ENCODE data around the gene KCNN4. TPM values are rescaled to one million over a fixed set of nuclear protein-coding genes. Genes with fewer than 3 reads are reported as not detected.
A peak's percentile ranks its signal among the peaks of the same experiment; 100 is the strongest.
"Not testable (repeated sequence)": the region's sequence is repeated elsewhere in the genome, so short reads cannot be mapped to it uniquely, and the experiment has no call there.

The KCNN4 gene
- total RNA-seq, 1 donor: 0.43 TPM

GRCh38 chr19:43766755-43767043 lies 14.1 kb downstream of the KCNN4 start:
- no peak overlapping the region for H3K4me3 ChIP-seq (ENCODE audit: low read depth, low read length)
- TF ChIP-seq, protein P1, sequence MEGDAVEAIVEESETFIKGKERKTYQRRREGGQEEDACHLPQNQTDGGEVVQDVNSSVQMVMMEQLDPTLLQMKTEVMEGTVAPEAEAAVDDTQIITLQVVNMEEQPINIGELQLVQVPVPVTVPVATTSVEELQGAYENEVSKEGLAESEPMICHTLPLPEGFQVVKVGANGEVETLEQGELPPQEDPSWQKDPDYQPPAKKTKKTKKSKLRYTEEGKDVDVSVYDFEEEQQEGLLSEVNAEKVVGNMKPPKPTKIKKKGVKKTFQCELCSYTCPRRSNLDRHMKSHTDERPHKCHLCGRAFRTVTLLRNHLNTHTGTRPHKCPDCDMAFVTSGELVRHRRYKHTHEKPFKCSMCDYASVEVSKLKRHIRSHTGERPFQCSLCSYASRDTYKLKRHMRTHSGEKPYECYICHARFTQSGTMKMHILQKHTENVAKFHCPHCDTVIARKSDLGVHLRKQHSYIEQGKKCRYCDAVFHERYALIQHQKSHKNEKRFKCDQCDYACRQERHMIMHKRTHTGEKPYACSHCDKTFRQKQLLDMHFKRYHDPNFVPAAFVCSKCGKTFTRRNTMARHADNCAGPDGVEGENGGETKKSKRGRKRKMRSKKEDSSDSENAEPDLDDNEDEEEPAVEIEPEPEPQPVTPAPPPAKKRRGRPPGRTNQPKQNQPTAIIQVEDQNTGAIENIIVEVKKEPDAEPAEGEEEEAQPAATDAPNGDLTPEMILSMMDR (IDR thresholded peaks at IDR 0.05; ENCODE audit: insufficient read depth, low read depth, low read length): no peak
- DNase-seq (ENCODE audit: low read depth): no peak

DNA sequence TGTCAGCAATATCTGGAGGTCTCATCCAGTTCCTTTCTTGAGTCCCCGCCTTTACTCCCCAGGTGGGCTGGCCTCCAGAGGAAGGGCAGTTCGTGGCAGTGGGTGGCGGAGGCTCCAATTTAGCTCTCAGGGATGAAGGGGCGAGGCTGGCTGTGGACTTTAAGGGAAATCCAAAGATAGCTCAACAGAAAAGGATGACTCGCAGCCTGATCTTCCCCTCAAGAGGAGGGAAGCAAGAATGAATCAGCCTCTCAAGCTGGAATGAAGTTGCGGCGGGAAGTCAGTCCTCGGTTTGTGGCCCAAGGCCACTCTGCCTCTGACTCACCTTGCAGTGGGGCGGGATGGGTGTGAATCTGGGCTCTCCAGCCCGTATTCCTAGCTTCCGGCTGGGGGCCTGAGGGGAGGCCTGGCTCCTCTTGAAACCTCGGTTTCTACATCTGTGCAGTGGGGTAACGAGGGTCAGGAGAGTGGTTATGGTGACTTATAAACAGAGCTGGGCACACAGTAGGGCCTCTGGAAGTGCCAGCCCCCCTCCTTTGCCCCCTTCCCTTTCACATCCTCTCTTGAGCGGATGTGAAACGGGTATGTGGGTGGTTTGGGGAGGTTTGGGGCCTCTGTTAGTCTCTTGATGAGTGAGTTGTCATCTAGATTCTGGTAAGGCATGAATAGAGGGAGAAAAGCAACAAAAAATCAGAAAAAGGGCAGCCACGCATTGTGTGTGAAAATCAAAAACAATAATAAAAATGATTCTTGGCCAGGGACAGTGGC lies 15.5 kb downstream of the KCNN4 start:
- TF ChIP-seq, protein P1 (IDR thresholded peaks at IDR 0.05; ENCODE audit: insufficient read depth, low read depth, low read length): no peak
- DNase-seq (ENCODE audit: low read depth): peak; percentile 80
- H3K4me3 ChIP-seq (ENCODE audit: low read depth, low read length): no peak overlapping the region

- not testable (repeated sequence) for DNase-seq (ENCODE audit: low read depth); H3K4me3 ChIP-seq (ENCODE audit: low read depth, low read length)
Measured at GRCh38 chr19:43764684-43765083, 16.1 kb downstream of the KCNN4 start.

- no peak overlapping the region for H3K4me3 ChIP-seq (ENCODE audit: low read depth, low read length)
- DNase-seq (ENCODE audit: low read depth): no peak
- TF ChIP-seq, protein P1 (IDR thresholded peaks at IDR 0.05; ENCODE audit: insufficient read depth, low read depth, low read length): no peak
Measured at GRCh38 chr19:43763473-43763939, 17.3 kb downstream of the KCNN4 start.

- H3K4me3 ChIP-seq (ENCODE audit: low read depth, low read length): no peak overlapping the region
- TF ChIP-seq, protein P1 (IDR thresholded peaks at IDR 0.05; ENCODE audit: insufficient read depth, low read depth, low read length): no peak
- no peak for DNase-seq (ENCODE audit: low read depth)
Measured at GRCh38 chr19:43762814-43763213, 18.0 kb downstream of the KCNN4 start.

DNA sequence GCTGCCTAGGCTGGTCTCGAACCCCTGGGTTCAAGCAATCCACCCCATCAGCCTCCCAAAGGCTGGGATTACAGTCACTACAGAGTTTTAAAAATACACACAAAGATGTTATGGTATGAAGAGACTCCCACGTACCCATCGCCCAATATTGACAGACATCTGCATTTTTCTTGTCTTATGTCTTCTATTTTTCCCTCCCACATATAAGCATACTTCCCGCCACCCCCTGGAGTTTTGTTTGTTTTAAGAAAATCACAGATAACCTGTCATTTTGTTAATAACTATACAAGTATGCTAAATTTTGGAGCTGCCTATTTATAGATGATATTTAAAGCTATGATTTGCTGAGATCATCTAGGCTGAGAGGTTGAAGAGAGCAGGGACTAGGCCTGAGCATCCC lies 19.8 kb downstream of the KCNN4 start:
- DNase-seq (ENCODE audit: low read depth): no peak
- TF ChIP-seq, protein P1 (IDR thresholded peaks at IDR 0.05; ENCODE audit: insufficient read depth, low read depth, low read length): no peak

DNA sequence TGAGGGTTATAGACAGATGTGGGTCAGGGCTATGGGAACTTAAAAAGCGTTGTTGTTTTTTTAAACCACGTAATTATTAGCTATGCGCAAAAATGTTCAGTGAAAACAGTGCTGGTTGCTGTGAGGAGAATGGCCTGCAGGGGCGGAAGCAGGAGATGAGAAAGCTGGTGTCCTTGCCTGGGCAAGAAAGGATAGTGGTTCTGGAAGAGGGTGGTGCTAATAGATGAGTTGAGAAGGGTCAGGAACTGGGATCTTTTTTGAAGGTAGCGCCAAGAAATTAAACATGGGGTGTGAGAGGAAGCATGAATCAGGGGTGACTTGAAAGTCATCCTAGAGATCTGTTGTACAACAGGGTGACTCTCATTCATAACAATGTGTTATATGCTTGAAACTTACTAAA lies 21.3 kb downstream of the KCNN4 start:
- peak; percentile 44 for DNase-seq (ENCODE audit: low read depth)
- no peak overlapping the region for H3K4me3 ChIP-seq (ENCODE audit: low read depth, low read length)
- TF ChIP-seq, protein P1 (IDR thresholded peaks at IDR 0.05; ENCODE audit: insufficient read depth, low read depth, low read length): peak; percentile 53

More for the DNA sequence above, 19.8 kb downstream of the KCNN4 start:
- H3K4me3 ChIP-seq (ENCODE audit: low read depth, low read length): no peak overlapping the region

All from fibroblast of villous mesenchyme (primary cell).